ENCODE measurements around the gene ATP6V0A1.

DNA sequence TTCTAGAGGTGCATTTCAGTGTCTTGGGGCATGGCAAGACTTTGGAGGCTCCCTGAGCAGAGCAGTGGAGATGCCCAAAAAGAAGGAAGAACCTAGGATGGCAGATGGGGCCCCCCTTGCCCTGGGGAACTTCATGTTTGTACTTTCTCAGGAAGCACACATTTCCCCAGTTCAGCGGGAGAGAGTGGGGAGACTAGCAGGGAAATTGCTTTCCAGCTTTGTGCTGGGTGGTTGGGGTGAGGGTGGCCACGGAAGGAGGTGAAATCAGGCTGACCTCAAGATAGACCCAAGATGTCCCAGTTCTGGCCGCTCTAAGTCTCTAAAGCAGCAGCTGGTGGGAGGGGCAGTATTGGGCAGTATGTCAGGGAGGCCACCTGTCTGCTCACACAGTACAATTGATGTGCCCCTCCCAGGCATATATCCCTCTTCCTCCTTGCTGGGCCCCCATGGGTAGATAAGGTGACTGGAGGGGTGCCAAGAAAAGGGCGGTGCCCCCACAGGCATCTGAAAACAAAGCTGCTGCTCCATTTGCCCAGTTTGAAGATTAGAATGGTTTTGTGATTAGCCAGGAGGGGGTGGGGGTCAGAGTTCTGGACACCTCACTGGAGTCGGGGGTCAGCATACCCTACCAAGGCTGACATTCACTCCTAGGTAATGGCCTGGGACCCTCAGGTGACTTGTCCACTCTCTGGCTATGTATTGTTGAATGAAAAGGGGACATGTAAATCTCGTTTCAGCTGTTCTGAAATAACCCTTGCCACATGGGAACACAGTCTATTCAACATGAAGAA lies 60.3 kb downstream of the ATP6V0A1 start:
- TF ChIP-seq EZH2 (IDR thresholded peaks at IDR 0.05; ENCODE audit: insufficient read depth, low read length) = no peak
- TF ChIP-seq, protein P1, sequence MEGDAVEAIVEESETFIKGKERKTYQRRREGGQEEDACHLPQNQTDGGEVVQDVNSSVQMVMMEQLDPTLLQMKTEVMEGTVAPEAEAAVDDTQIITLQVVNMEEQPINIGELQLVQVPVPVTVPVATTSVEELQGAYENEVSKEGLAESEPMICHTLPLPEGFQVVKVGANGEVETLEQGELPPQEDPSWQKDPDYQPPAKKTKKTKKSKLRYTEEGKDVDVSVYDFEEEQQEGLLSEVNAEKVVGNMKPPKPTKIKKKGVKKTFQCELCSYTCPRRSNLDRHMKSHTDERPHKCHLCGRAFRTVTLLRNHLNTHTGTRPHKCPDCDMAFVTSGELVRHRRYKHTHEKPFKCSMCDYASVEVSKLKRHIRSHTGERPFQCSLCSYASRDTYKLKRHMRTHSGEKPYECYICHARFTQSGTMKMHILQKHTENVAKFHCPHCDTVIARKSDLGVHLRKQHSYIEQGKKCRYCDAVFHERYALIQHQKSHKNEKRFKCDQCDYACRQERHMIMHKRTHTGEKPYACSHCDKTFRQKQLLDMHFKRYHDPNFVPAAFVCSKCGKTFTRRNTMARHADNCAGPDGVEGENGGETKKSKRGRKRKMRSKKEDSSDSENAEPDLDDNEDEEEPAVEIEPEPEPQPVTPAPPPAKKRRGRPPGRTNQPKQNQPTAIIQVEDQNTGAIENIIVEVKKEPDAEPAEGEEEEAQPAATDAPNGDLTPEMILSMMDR (IDR thresholded peaks at IDR 0.05; ENCODE audit: insufficient read depth, low read depth, low read length) = no peak
